ENCODE results near the gene CAB39. TPM values are rescaled to one million over a fixed set of nuclear protein-coding genes. Genes with fewer than 3 reads are reported as not detected.

CAB39 gene
- total RNA-seq, 4 donors from 2014 or later: 67.3 to 137 (median 123) TPM

- peaks cover 0 to 8% (median 0%) of the 10 kb centered on the region in 4 donors for H3K36me3 ChIP-seq
- no peak for TF ChIP-seq POLR2A (IDR thresholded peaks at IDR 0.05)
- TF ChIP-seq CTCF (IDR thresholded peaks at IDR 0.05): no peak
- no peak for TF ChIP-seq EP300 (IDR thresholded peaks at IDR 0.05; ENCODE audit: low read depth)
- TF ChIP-seq POLR2AphosphoS5 (IDR thresholded peaks at IDR 0.05): no peak
- intact Hi-C loops (cut with DNase I; ENCODE audit: low total_unique reads) (no loop called here), in situ Hi-C loops (cut with MboI; ENCODE audit: low pct_ligation_motif_present in 1 of 4, low pct_unique_long_range_greater_than_20kb in 1 of 4, low sequenced_read_pairs in 3 of 4) (no loop called here)
- no peak for DNase-seq
- no peaks in the 10 kb centered on the region for H3K27me3 ChIP-seq
- no peak overlapping the region for H3K4me3 ChIP-seq
- H3K27ac ChIP-seq: peak overlapping the region in 3 of 4 donors; percentile 2 to 40 (median 21)
- 85 to 86% methylated on average over 4 of the region's 4 CpGs for WGBS, 2 donors (ENCODE audit: low coverage in 1 of 2)
- no peaks in the 10 kb centered on the region for H3K9me3 ChIP-seq
- H3K4me1 ChIP-seq: peaks cover 4 to 37% (median 15%) of the 10 kb centered on the region in 4 donors
These were observed 61.8 kb downstream of the CAB39 start for GRCh38 chr2:230774348-230774951.

GRCh38 chr2:230775737-230776136 is 63.1 kb downstream of the CAB39 start:
- Histone ChIP-seq H3K27me3 (no peaks in the 10 kb centered on the region), H3K4me1 (peaks cover 4 to 39% (median 15%) of the 10 kb centered on the region in 4 donors), H3K9me3 (no peaks in the 10 kb centered on the region), H3K4me3 (no peak overlapping the region), H3K36me3 (peaks cover 0 to 8% (median 0%) of the 10 kb centered on the region in 4 donors), H3K27ac (no peak overlapping the region)
- in situ Hi-C loops (cut with MboI; ENCODE audit: low pct_ligation_motif_present in 1 of 4, low pct_unique_long_range_greater_than_20kb in 1 of 4, low sequenced_read_pairs in 3 of 4): no loop called here
- no peak for DNase-seq
- WGBS, 2 donors (ENCODE audit: low coverage in 1 of 2): 93 to 95% methylated on average over 3 to 4 of the region's 4 CpGs
- TF ChIP-seq EP300 (IDR thresholded peaks at IDR 0.05; ENCODE audit: low read depth) (no peak), POLR2A (IDR thresholded peaks at IDR 0.05) (no peak), POLR2AphosphoS5 (IDR thresholded peaks at IDR 0.05) (no peak), CTCF (IDR thresholded peaks at IDR 0.05) (no peak)
- intact Hi-C loops (cut with DNase I; ENCODE audit: low total_unique reads): no loop called here

- no peak overlapping the region for H3K4me3 ChIP-seq
- H3K4me1 ChIP-seq: peaks cover 4 to 39% (median 15%) of the 10 kb centered on the region in 4 donors
- H3K36me3 ChIP-seq: no peaks in the 10 kb centered on the region
- no peak overlapping the region for H3K27ac ChIP-seq
- H3K9me3 ChIP-seq: no peaks in the 10 kb centered on the region
- intact Hi-C loops (cut with DNase I; ENCODE audit: low total_unique reads) (no loop called here), in situ Hi-C loops (cut with MboI; ENCODE audit: low pct_ligation_motif_present in 1 of 4, low pct_unique_long_range_greater_than_20kb in 1 of 4, low sequenced_read_pairs in 3 of 4) (no loop called here)
- WGBS, 2 donors (ENCODE audit: low coverage in 1 of 2): 87% methylated on average over 3 of the region's 3 CpGs
- TF ChIP-seq POLR2AphosphoS5 (IDR thresholded peaks at IDR 0.05) (no peak), EP300 (IDR thresholded peaks at IDR 0.05; ENCODE audit: low read depth) (no peak), CTCF (IDR thresholded peaks at IDR 0.05) (no peak), POLR2A (IDR thresholded peaks at IDR 0.05) (no peak)
- DNase-seq: no peak
- H3K27me3 ChIP-seq: no peaks in the 10 kb centered on the region
These were observed 65.1 kb downstream of the CAB39 start for GRCh38 chr2:230777721-230778120.

GRCh38 chr2:230778350-230779063 is 65.9 kb downstream of the CAB39 start:
- in situ Hi-C loops (cut with MboI; ENCODE audit: low pct_ligation_motif_present in 1 of 4, low pct_unique_long_range_greater_than_20kb in 1 of 4, low sequenced_read_pairs in 3 of 4) (no loop called here), intact Hi-C loops (cut with DNase I; ENCODE audit: low total_unique reads) (no loop called here)
- no peaks in the 10 kb centered on the region for H3K36me3 ChIP-seq
- H3K27me3 ChIP-seq: no peaks in the 10 kb centered on the region
- no peak overlapping the region for H3K27ac ChIP-seq
- no peak for TF ChIP-seq POLR2AphosphoS5 (IDR thresholded peaks at IDR 0.05)
- no peak for TF ChIP-seq EP300 (IDR thresholded peaks at IDR 0.05; ENCODE audit: low read depth)
- no peak for TF ChIP-seq CTCF (IDR thresholded peaks at IDR 0.05)
- TF ChIP-seq POLR2A (IDR thresholded peaks at IDR 0.05): no peak
- 79 to 81% methylated on average over 8 of the region's 8 CpGs for WGBS, 2 donors (ENCODE audit: low coverage in 1 of 2)
- peaks cover 4 to 37% (median 15%) of the 10 kb centered on the region in 4 donors for H3K4me1 ChIP-seq
- no peaks in the 10 kb centered on the region for H3K9me3 ChIP-seq
- no peak overlapping the region for H3K4me3 ChIP-seq
- no peak for DNase-seq
